Stimulated activated CD8-positive, alpha-beta memory T cell treated with anti-CD3 and anti-CD28 coated beads, Interleukin-7, amount 100 ng/mL, for 4 hours (primary cell): Measurements from ENCODE around the gene SLX4IP.

ENCODE experiments used
- DNase-seq, 2 donors: peaks; one replicate each; pipeline ENCODE4 v3.0.0-alpha.2; 2020; ENCODE audit warnings: low read depth in 2 of 2

Gene SLX4IP

GRCh38 chr20:10663756-10664155 is 228.7 kb downstream of the SLX4IP start:
- no peak for DNase-seq

- no peak for DNase-seq
Measured at GRCh38 chr20:10665027-10665561, 230.0 kb downstream of the SLX4IP start.

GRCh38 chr20:10665791-10666190 is 230.7 kb downstream of the SLX4IP start:
- no peak for DNase-seq

- no peak for DNase-seq
Measured at GRCh38 chr20:10666221-10667076, 231.3 kb downstream of the SLX4IP start.

GRCh38 chr20:10667077-10667401 is 231.9 kb downstream of the SLX4IP start:
- no peak for DNase-seq

GRCh38 chr20:10667560-10668167 is 232.6 kb downstream of the SLX4IP start:
- no peak for DNase-seq

- DNase-seq: no peak
Measured at GRCh38 chr20:10668677-10669368, 233.7 kb downstream of the SLX4IP start.

GRCh38 chr20:10669843-10670446 is 234.8 kb downstream of the SLX4IP start:
- no peak for DNase-seq

- DNase-seq: no peak
Measured at GRCh38 chr20:10670501-10671220, 235.6 kb downstream of the SLX4IP start.

GRCh38 chr20:10671221-10671918 is 236.3 kb downstream of the SLX4IP start:
- DNase-seq: no peak

GRCh38 chr20:10671919-10672623 is 237.0 kb downstream of the SLX4IP start:
- DNase-seq: no peak

GRCh38 chr20:10672624-10673127 is 237.6 kb downstream of the SLX4IP start:
- peak; percentile 4 to 44 for DNase-seq

GRCh38 chr20:10673176-10673841 is 238.2 kb downstream of the SLX4IP start:
- DNase-seq: no peak

- peak; percentile 17 to 57 for DNase-seq
Measured at GRCh38 chr20:10673842-10674683, 239.0 kb downstream of the SLX4IP start, which contains the start of gene JAG1. JAG1 (minus strand) TSS chr20:10673999; CDS start chr20:10673530, 469 bp downstream.

GRCh38 chr20:10674684-10675449 is 239.8 kb downstream of the SLX4IP start:
- peak in 1 of 2 donors; percentile 15 for DNase-seq

GRCh38 chr20:10675450-10675848 is 240.3 kb downstream of the SLX4IP start:
- no peak for DNase-seq

- no peak for DNase-seq
Measured at GRCh38 chr20:10676518-10676917, 241.4 kb downstream of the SLX4IP start.
